H1 (cell line): ENCODE measurements around the gene EPX. TPM values are rescaled to one million over a fixed set of nuclear protein-coding genes. Genes with fewer than 3 reads are reported as not detected.

ENCODE experiments used
- CTCF ChIA-PET: fragments of 300-600 bp; sonication (Branson Sonifier 250); formaldehyde crosslinking; loops from one replicate; lab custom pipeline; 2021; ENCODE audit not compliant: partially characterized antibody; lab: Charles Lee
- POLR2A ChIA-PET: fragments of 300-600 bp; sonication (Branson Sonifier 250); formaldehyde crosslinking; loops from one replicate; lab custom pipeline; 2021; ENCODE audit warnings: inconsistent platforms; ENCODE audit not compliant: partially characterized antibody; lab: Charles Lee
- DNase-seq, 2 experiments: peaks; one replicate each; pipeline versions ENCODE4 v3.0.0 to v3.0.0-alpha.2; 2010 to 2022; ENCODE audit warnings: low spot score in 2 of 2, low read depth in 1 of 2, mixed read lengths in 1 of 2
- FAIRE-seq: peaks from 2 replicates; lab custom pipeline; 2011; peaks lifted over from hg19 to GRCh38; lab: Jason Lieb, UNC
- H2AFZ ChIP-seq: 2 replicates; pipeline ENCODE4 v1.8.1; 2012; ENCODE audit warnings: low read length, inconsistent platforms
- H2AK5ac ChIP-seq: 2 replicates; pipeline ENCODE4 v1.6.1; 2013; ENCODE audit warnings: low read depth, low read length
- H2BK120ac ChIP-seq: replicated peaks from 2 replicates; pipeline ENCODE3; 2013; ENCODE audit warnings: low read depth, low read length, inconsistent platforms
- H2BK12ac ChIP-seq: 2 replicates; pipeline ENCODE4 v1.6.1; 2013; ENCODE audit warnings: low read depth, low read length
- H2BK15ac ChIP-seq: 2 replicates; pipeline ENCODE4 v1.6.1; 2013; ENCODE audit warnings: low read length
- H2BK20ac ChIP-seq: 2 replicates; pipeline ENCODE4 v1.6.1; 2013; ENCODE audit warnings: low read length
- H2BK5ac ChIP-seq: 2 replicates; pipeline ENCODE4 v1.6.1; 2013; ENCODE audit warnings: low read depth, low read length
- H3K14ac ChIP-seq: 2 replicates; pipeline ENCODE4 v1.6.1; 2013; ENCODE audit warnings: inconsistent platforms; ENCODE audit not compliant: insufficient read length
- H3K18ac ChIP-seq: 2 replicates; pipeline ENCODE4 v1.6.1; 2013; ENCODE audit warnings: low read length; ENCODE audit errors: extremely low read depth
- H3K23ac ChIP-seq: 2 replicates; pipeline ENCODE4 v1.6.1; 2013; ENCODE audit warnings: inconsistent platforms; ENCODE audit not compliant: insufficient read length
- H3K23me2 ChIP-seq: 2 replicates; pipeline ENCODE4 v1.6.1; 2013; ENCODE audit warnings: low read depth, low read length
- H3K27ac ChIP-seq: 2 replicates; pipeline ENCODE4 v1.6.1; 2011; ENCODE audit warnings: low read depth, low read length, inconsistent platforms
- H3K27me3 ChIP-seq, 4 experiments: replicated peaks in 1 of 4; 1 replicate in 1 of 4; 2 replicates in 3 of 4; pipeline versions ENCODE4 v1.6.1 to v1.8.1; 2011 to 2013; ENCODE audit warnings: low read length in 3 of 4, mild to moderate bottlenecking in 3 of 4, inconsistent platforms in 2 of 4, mixed read lengths in 2 of 4, moderate library complexity in 1 of 4; ENCODE audit not compliant: control insufficient read depth in 3 of 4, insufficient read depth in 3 of 4; ENCODE audit errors: extremely low read depth in 1 of 4
- H3K36me3 ChIP-seq, 4 experiments: 2 replicates each; pipeline versions ENCODE4 v1.6.1 to v1.8.1; 2011 to 2013; ENCODE audit warnings: mild to moderate bottlenecking in 4 of 4, low read length in 3 of 4, moderate library complexity in 2 of 4, control low read depth in 1 of 4, inconsistent platforms in 1 of 4; ENCODE audit not compliant: insufficient read depth in 4 of 4, control insufficient read depth in 2 of 4
- H3K4ac ChIP-seq: replicated peaks from 2 replicates; pipeline ENCODE3; 2013; ENCODE audit warnings: low read length, low read depth, mixed read lengths, inconsistent platforms; ENCODE audit not compliant: insufficient read length
- H3K4me1 ChIP-seq, 4 experiments: replicated peaks in 1 of 4; 1 replicate in 1 of 4; 2 replicates in 3 of 4; pipeline versions ENCODE4 v1.6.1 to v1.8.1; 2011 to 2013; ENCODE audit warnings: low read length in 3 of 4, inconsistent platforms in 2 of 4, mixed read lengths in 1 of 4; ENCODE audit not compliant: insufficient read depth in 4 of 4, control insufficient read depth in 3 of 4
- H3K4me2 ChIP-seq, 2 experiments: 2 replicates each; pipeline versions ENCODE4 v1.6.1 to v1.8.1; 2011 to 2013; ENCODE audit warnings: low read depth in 2 of 2, low read length in 2 of 2, control low read depth in 1 of 2, inconsistent platforms in 1 of 2, mild to moderate bottlenecking in 1 of 2; ENCODE audit not compliant: insufficient read depth in 1 of 2
- H3K4me3 ChIP-seq, 4 experiments: fragments of 200-600, 300-600 bp in 1 of 4; sonication (generic), shearing (Covaris generic), sonication (Bioruptor Twin) in 1 of 4; 2 replicates each; pipeline versions ENCODE4 v1.5.1 to v1.8.1; 2011 to 2016; ENCODE audit warnings: low read length in 4 of 4, low read depth in 3 of 4, control low read depth in 2 of 4, inconsistent platforms in 2 of 4, mild to moderate bottlenecking in 2 of 4, mixed read lengths in 1 of 4, moderate library complexity in 1 of 4; ENCODE audit not compliant: insufficient read depth in 2 of 4; ENCODE audit errors: extremely low read depth in 1 of 4
- H3K56ac ChIP-seq: replicated peaks from 2 replicates; pipeline ENCODE3; 2013; ENCODE audit warnings: low read depth, mild to moderate bottlenecking, mixed read lengths, low read length, inconsistent platforms; ENCODE audit not compliant: insufficient read length
- H3K79me1 ChIP-seq: 2 replicates; pipeline ENCODE4 v1.6.1; 2013; ENCODE audit warnings: low read depth, low read length, control low read depth
- H3K79me2 ChIP-seq, 2 experiments: 2 replicates each; pipeline versions ENCODE4 v1.6.1 to v1.8.1; 2012 to 2013; ENCODE audit warnings: low read length in 2 of 2, mild to moderate bottlenecking in 2 of 2, inconsistent platforms in 1 of 2; ENCODE audit not compliant: insufficient read depth in 2 of 2, control insufficient read depth in 1 of 2
- H3K9ac ChIP-seq, 4 experiments: replicated peaks in 1 of 4; 1 replicate in 1 of 4; 2 replicates in 3 of 4; pipeline versions ENCODE4 v1.6.1 to v1.8.1; 2011 to 2013; ENCODE audit warnings: low read depth in 3 of 4, low read length in 3 of 4, control low read depth in 2 of 4, mild to moderate bottlenecking in 2 of 4, moderate library complexity in 2 of 4, inconsistent platforms in 1 of 4; ENCODE audit errors: extremely low read depth in 1 of 4
- H3K9me3 ChIP-seq, 2 experiments: 2 replicates each; pipeline versions ENCODE4 v1.6.1 to v1.8.1; 2012 to 2013; ENCODE audit warnings: mild to moderate bottlenecking in 2 of 2, moderate library complexity in 2 of 2, control low read depth in 1 of 2, inconsistent platforms in 1 of 2, low read depth in 1 of 2, low read length in 1 of 2, mixed read lengths in 1 of 2; ENCODE audit not compliant: insufficient read depth in 2 of 2
- H4K20me1 ChIP-seq, 2 experiments: replicated peaks in 1 of 2; 2 replicates each; pipeline versions ENCODE3 to v1.8.1; 2011 to 2013; ENCODE audit warnings: inconsistent platforms in 2 of 2, low read length in 2 of 2, mild to moderate bottlenecking in 1 of 2; ENCODE audit not compliant: insufficient read depth in 2 of 2, control insufficient read depth in 1 of 2
- H4K5ac ChIP-seq: 2 replicates; pipeline ENCODE4 v1.6.1; 2013; ENCODE audit warnings: low read length, low read depth, mixed read lengths, inconsistent platforms; ENCODE audit not compliant: insufficient read length
- H4K8ac ChIP-seq: 2 replicates; pipeline ENCODE4 v1.8.0; 2013; ENCODE audit warnings: mild to moderate bottlenecking, moderate library complexity, low read length, inconsistent platforms; ENCODE audit not compliant: insufficient read depth; ENCODE audit errors: extremely low read depth
- H4K91ac ChIP-seq: replicated peaks from 2 replicates; pipeline ENCODE3; 2013; ENCODE audit warnings: low read length, mixed read lengths, inconsistent platforms; ENCODE audit not compliant: insufficient read length
- ATF2 ChIP-seq: IDR thresholded peaks from 2 replicates; pipeline ENCODE4 v1.6.1; 2012; ENCODE audit warnings: low read length, inconsistent platforms
- ATF3 ChIP-seq: IDR thresholded peaks from 2 replicates; pipeline ENCODE4 v1.6.1; 2011; ENCODE audit warnings: low read depth, mild to moderate bottlenecking, low read length; ENCODE audit not compliant: insufficient read depth
- CBX8 ChIP-seq: fragments of 300-800, 300-1000 bp; sonication (generic); IDR thresholded peaks from 2 replicates; pipeline ENCODE4 v1.7.1; 2016; ENCODE audit warnings: low read depth, low read length, borderline replicate concordance
- CEBPB ChIP-seq: IDR thresholded peaks from 2 replicates; pipeline ENCODE4 v1.6.1; 2012; ENCODE audit warnings: low read depth, low read length
- CTBP2 ChIP-seq: IDR thresholded peaks from 2 replicates; pipeline ENCODE4 v1.7.0; 2011; ENCODE audit warnings: borderline replicate concordance, mild to moderate bottlenecking, moderate library complexity, mixed read lengths, low read length; ENCODE audit not compliant: insufficient read depth, insufficient read length
- GTF2F1 ChIP-seq: IDR thresholded peaks from 2 replicates; pipeline ENCODE4 v1.6.1; 2012; ENCODE audit warnings: low read depth, low read length, improper control_type of control experiment, borderline replicate concordance
- MAX ChIP-seq: IDR thresholded peaks from 2 replicates; pipeline ENCODE4 v1.6.1; 2012; ENCODE audit warnings: inconsistent platforms
- POLR2A ChIP-seq, 2 experiments: IDR thresholded peaks; 1 replicate in 1 of 2; 2 replicates in 1 of 2; pipeline ENCODE4 v1.6.1; 2011; ENCODE audit warnings: low read depth in 2 of 2, low read length in 2 of 2, mild to moderate bottlenecking in 2 of 2; ENCODE audit errors: control extremely low read depth in 1 of 2
- TAF7 ChIP-seq: optimal IDR thresholded peaks from 2 replicates; pipeline ENCODE3; 2011; ENCODE audit warnings: low read depth, mild to moderate bottlenecking, inconsistent platforms, low read length, moderate library complexity, borderline replicate concordance
- WGBS, 2 experiments: shearing (Covaris generic) in 1 of 2; methylation state at CpG; one replicate each; pipeline versions ENCODE4 v1.1.6 to v1.1.7; 2013 to 2015; ENCODE audit warnings: low lambda C conversion rate in 2 of 2, mixed read lengths in 2 of 2, inconsistent platforms in 1 of 2, low coverage in 1 of 2, missing lambda C conversion rate in 1 of 2; ENCODE audit not compliant: insufficient replicate concordance in 2 of 2, insufficient coverage in 1 of 2, insufficient read length in 1 of 2; ENCODE audit errors: extremely low coverage in 1 of 2, missing lambda C conversion rate in 1 of 2; 5-methylcytosine and 5-hydroxymethylcytosine counted together
- polyA plus RNA-seq, 7 experiments: library from polyadenylated mRNA; depleted of rRNA in 3 of 7; stranded (reverse) in 5 of 7; unstranded in 2 of 7; fragments of >200 nt in 5 of 7; fragments of 200-250 nt in 2 of 7; gene quantifications; 1 replicate in 5 of 7; 2 replicates in 1 of 7; 4 replicates in 1 of 7; pipeline versions ENCODE4 v1.2.1 to v1.2.3, GENCODE V29; 2011 to 2013; ENCODE audit warnings: missing spikeins in 2 of 7, mixed read lengths in 2 of 7
- total RNA-seq: library from RNA; stranded (reverse); fragmentation: NEBNext Ultra II Directional; extraction: Animal tissue kit (Norgen Biotek cat#: 25700); gene quantifications from 2 replicates; pipeline ENCODE4 v1.2.1, GENCODE V29; 2021

Gene EPX
- total and polyA plus RNA-seq, 2 of the 8 experiments (the other 6 are each of a cell fraction or from before 2014, with no cell fraction given), result not detected

GRCh38 chr17:58184986-58185761 is 7.4 kb upstream of the EPX start:
- Histone ChIP-seq H2BK12ac (no peak overlapping the region), H3K4me1 (peaks cover 0 to 5% (median 0%) of the 10 kb centered on the region in 4 experiments; a peak in 1 of 7 replicates), H3K4me3 (no peak overlapping the region), H3K27me3 (peaks cover 0 to 4% (median 0%) of the 10 kb centered on the region in 4 experiments; a peak in 1 of 7 replicates), H3K14ac (no peak overlapping the region), H3K79me2 (no peaks in the 10 kb centered on the region), H2BK5ac (no peak overlapping the region), H3K56ac (no peak overlapping the region), H3K79me1 (no peaks in the 10 kb centered on the region), H3K23me2 (no peaks in the 10 kb centered on the region; the same call in 1 of the 2 replicates), H3K27ac (no peak overlapping the region), H4K20me1 (no peaks in the 10 kb centered on the region), H4K91ac (no peak overlapping the region), H2BK15ac (peak overlapping the region; percentile 78; the same call in 1 of the 2 replicates), H3K4ac (no peak overlapping the region), H2AK5ac (no peak overlapping the region), H4K8ac (peak overlapping the region; percentile 45; the same call in 1 of the 2 replicates), H4K5ac (no peak overlapping the region), H3K23ac (no peak overlapping the region), H2BK120ac (no peak overlapping the region), H2AFZ (no peak overlapping the region), H3K4me2 (no peak overlapping the region), H3K9me3 (no peaks in the 10 kb centered on the region), H2BK20ac (no peak overlapping the region), H3K9ac (no peak overlapping the region; a peak in 1 of 7 replicates), H3K18ac (no peak overlapping the region), H3K36me3 (no peaks in the 10 kb centered on the region)
- DNase-seq (no peak), FAIRE-seq (no peak)
- POLR2A ChIA-PET, result interaction anchor here (1.2 kb wide), 1 partner anchor 28 kb away, joined by 3 read pairs; no protein-coding TSS in a partner anchor
- CTCF ChIA-PET, result interaction anchor here (0.7 to 3.0 kb wide), 8 partner anchors 9 to 119 kb away, joined by 3 to 14 read pairs (median 4); no protein-coding TSS in a partner anchor
- 89% methylated on average over 8 of the region's 8 CpGs; no CpG with 5 or more reads in 1 of the 2 experiments for WGBS, 2 experiments
- TF ChIP-seq TAF7 (no peak), MAX (no peak), CBX8 (no peak), CEBPB (no peak), POLR2A (IDR thresholded peaks at IDR 0.05; ENCODE audit: control extremely low read depth in 1 of 2, low read depth in 2 of 2, low read length in 2 of 2) (no peak), CTBP2 (no peak), ATF3 (no peak), ATF2 (no peak), GTF2F1 (no peak)
